ENCODE results near the gene KREMEN2.

The KREMEN2 gene

GRCh38 chr16:2977440-2977839 is 13.4 kb downstream of the KREMEN2 start:
- no peak for DNase-seq (ENCODE audit: low read depth, low spot score)

- DNase-seq (ENCODE audit: low read depth, low spot score), result no peak
Measured at GRCh38 chr16:2979669-2980226, 15.7 kb downstream of the KREMEN2 start.

GRCh38 chr16:2980227-2981176 is 16.4 kb downstream of the KREMEN2 start, which contains the start of gene PKMYT1:
TSS of gene PKMYT1 (minus strand) at chr16:2980446. CDS start at chr16:2979657, 789 bp downstream.
- DNase-seq (ENCODE audit: low read depth, low spot score), result peak; percentile 83

GRCh38 chr16:2981177-2981898 is 17.3 kb downstream of the KREMEN2 start:
- DNase-seq (ENCODE audit: low read depth, low spot score), result no peak

GRCh38 chr16:2981899-2982250 is 17.8 kb downstream of the KREMEN2 start:
- DNase-seq (ENCODE audit: low read depth, low spot score), result no peak

GRCh38 chr16:2982402-2982801 is 18.3 kb downstream of the KREMEN2 start:
- DNase-seq (ENCODE audit: low read depth, low spot score), result no peak

- DNase-seq (ENCODE audit: low read depth, low spot score), result peak; percentile 39
Measured at GRCh38 chr16:2983706-2984136, 19.6 kb downstream of the KREMEN2 start.

- DNase-seq (ENCODE audit: low read depth, low spot score), result no peak
Measured at GRCh38 chr16:2985462-2985861, 21.4 kb downstream of the KREMEN2 start.

GRCh38 chr16:2985893-2986355 is 21.8 kb downstream of the KREMEN2 start:
- no peak for DNase-seq (ENCODE audit: low read depth, low spot score)

- no peak for DNase-seq (ENCODE audit: low read depth, low spot score)
Measured at GRCh38 chr16:2986623-2987188, 22.6 kb downstream of the KREMEN2 start.

GRCh38 chr16:2987286-2987685 is 23.2 kb downstream of the KREMEN2 start:
- DNase-seq (ENCODE audit: low read depth, low spot score), result no peak

- no peak for DNase-seq (ENCODE audit: low read depth, low spot score)
Measured at GRCh38 chr16:2987833-2988232, 23.8 kb downstream of the KREMEN2 start.

- no peak for DNase-seq (ENCODE audit: low read depth, low spot score)
Measured at GRCh38 chr16:2988590-2989099, 24.6 kb downstream of the KREMEN2 start.

- no peak for DNase-seq (ENCODE audit: low read depth, low spot score)
Measured at GRCh38 chr16:2990891-2991290, 26.8 kb downstream of the KREMEN2 start.

- no peak for DNase-seq (ENCODE audit: low read depth, low spot score)
Measured at GRCh38 chr16:2991566-2992261, 27.6 kb downstream of the KREMEN2 start.

GRCh38 chr16:2992383-2993081 is 28.5 kb downstream of the KREMEN2 start:
- no peak for DNase-seq (ENCODE audit: low read depth, low spot score)

GRCh38 chr16:2996298-2996697 is 32.2 kb downstream of the KREMEN2 start:
- no peak for DNase-seq (ENCODE audit: low read depth, low spot score)

GRCh38 chr16:2999929-3000328 is 35.9 kb downstream of the KREMEN2 start:
- DNase-seq (ENCODE audit: low read depth, low spot score), result no peak

- DNase-seq (ENCODE audit: low read depth, low spot score), result no peak
Measured at GRCh38 chr16:3000540-3000939, 36.5 kb downstream of the KREMEN2 start.

GRCh38 chr16:3001316-3001715 is 37.2 kb downstream of the KREMEN2 start:
- DNase-seq (ENCODE audit: low read depth, low spot score), result no peak
